Spleen (tissue), 7 donors: Measurements from ENCODE around the gene SOX4.

Experiments used
- CTCF ChIP-seq, 11 experiments: fragments of 200-600 bp in 7 of 11; fragments of 450-650 bp in 4 of 11; sonication (generic) in 4 of 11; IDR thresholded peaks in 8 of 11; conservative IDR thresholded peaks in 3 of 11; 1 replicate in 7 of 11; 2 replicates in 4 of 11; pipeline versions ENCODE4 v1.4.0 to v1.8.0; 2016 to 2021; ENCODE audit warnings: antibody characterized with exemption in 11 of 11, inconsistent platforms in 4 of 11, mild to moderate bottlenecking in 1 of 11
- POLR2A ChIP-seq, 3 donors: fragments of 450-650 bp; IDR thresholded peaks; one replicate each; pipeline ENCODE4 v1.5.1; 2017; ENCODE audit warnings: antibody characterized with exemption in 3 of 3, mild to moderate bottlenecking in 1 of 3
- donor health status: DM: no; HTN: no; CAD: no; lungs with moderate emphysema.
- donor health status: DM: no; HTN: no; CAD: no.
- donor health status: DM: no; HTN: no; CAD: no.

DNA sequence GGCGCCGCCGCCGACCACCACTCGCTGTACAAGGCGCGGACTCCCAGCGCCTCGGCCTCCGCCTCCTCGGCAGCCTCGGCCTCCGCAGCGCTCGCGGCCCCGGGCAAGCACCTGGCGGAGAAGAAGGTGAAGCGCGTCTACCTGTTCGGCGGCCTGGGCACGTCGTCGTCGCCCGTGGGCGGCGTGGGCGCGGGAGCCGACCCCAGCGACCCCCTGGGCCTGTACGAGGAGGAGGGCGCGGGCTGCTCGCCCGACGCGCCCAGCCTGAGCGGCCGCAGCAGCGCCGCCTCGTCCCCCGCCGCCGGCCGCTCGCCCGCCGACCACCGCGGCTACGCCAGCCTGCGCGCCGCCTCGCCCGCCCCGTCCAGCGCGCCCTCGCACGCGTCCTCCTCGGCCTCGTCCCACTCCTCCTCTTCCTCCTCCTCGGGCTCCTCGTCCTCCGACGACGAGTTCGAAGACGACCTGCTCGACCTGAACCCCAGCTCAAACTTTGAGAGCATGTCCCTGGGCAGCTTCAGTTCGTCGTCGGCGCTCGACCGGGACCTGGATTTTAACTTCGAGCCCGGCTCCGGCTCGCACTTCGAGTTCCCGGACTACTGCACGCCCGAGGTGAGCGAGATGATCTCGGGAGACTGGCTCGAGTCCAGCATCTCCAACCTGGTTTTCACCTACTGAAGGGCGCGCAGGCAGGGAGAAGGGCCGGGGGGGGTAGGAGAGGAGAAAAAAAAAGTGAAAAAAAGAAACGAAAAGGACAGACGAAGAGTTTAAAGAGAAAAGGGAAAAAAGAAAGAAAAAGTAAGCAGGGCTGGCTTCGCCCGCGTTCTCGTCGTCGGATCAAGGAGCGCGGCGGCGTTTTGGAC lies 2.0 kb downstream of the SOX4 start:
- TF ChIP-seq POLR2A (IDR thresholded peaks at IDR 0.05) (no peak), CTCF (IDR thresholded peaks at IDR 0.05 in 8 of 11, conservative IDR thresholded peaks at IDR 0.05 in 3 of 11) (no peak)
